NOMO-1 treated with dmso at 0.1 percent for 144 hours (cell line): Measurements from ENCODE around the gene TMEM63A.

Source experiments
- DNase-seq: peaks from one replicate; lab custom pipeline; 2025; ENCODE audit not compliant: unreplicated experiment; lab: John Stamatoyannopoulos, UW

TMEM63A gene

DNA sequence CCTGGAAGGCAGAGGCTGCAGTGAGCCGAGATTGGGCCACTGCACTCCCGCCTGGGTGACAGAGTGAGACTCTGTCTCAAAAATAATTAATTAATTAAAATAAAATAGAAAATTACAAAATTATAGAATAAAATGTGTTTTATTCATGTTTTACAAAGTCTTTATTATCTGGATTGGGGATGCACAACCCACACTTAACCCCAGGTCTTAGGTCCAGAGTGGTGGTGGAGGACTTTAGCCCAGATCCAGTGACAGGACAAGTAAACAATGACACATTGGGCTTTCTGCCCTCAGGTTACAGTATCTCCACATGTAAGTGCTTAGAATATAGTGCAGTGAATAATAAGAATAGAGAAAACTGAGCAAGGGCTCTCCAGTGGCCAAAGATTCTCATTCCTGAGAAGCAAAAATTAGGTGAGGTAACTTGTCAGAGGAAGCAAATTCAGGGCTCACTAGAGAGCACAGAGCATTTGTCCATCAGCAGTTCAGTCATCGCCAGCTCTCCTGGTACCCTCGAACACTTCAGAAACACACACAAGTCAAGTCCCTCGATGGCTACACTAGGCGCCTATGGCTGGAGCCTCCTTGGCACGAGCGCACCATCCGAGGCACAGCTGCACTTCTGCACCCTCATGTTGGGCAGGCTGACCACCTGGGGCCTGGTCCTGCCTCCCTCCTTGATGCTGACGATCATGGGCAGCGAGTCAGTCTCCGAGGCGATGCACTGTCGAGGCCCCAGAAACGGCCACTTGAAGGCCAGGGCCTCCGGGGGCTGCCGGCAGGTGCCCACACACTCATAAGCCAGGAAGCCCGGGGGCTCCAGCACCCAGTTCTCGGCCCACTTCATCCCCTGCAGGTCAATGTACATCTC, 4.2 kb upstream of the TMEM63A start:
- no peak for DNase-seq

DNA sequence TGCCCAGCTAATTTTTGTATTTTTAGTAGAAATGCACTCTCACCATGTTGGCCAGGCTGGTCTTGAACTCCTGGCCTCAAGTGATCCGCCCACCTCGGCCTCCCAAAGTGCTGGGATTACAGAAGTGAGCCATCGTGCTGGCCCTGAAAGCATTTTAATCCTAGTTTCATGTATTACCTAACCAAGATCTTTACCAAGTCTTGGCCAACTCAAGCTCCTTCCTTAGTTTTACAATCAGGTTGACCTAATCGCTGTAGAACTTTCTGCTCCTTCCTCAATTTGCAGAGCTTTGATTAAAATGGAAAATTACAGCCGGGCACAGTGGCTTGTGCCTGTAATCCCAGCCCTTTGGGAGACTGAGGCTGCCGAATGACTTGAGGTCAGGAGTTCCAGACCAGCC, 3.2 kb upstream of the TMEM63A start:
- DNase-seq, result peak; percentile 72

DNA sequence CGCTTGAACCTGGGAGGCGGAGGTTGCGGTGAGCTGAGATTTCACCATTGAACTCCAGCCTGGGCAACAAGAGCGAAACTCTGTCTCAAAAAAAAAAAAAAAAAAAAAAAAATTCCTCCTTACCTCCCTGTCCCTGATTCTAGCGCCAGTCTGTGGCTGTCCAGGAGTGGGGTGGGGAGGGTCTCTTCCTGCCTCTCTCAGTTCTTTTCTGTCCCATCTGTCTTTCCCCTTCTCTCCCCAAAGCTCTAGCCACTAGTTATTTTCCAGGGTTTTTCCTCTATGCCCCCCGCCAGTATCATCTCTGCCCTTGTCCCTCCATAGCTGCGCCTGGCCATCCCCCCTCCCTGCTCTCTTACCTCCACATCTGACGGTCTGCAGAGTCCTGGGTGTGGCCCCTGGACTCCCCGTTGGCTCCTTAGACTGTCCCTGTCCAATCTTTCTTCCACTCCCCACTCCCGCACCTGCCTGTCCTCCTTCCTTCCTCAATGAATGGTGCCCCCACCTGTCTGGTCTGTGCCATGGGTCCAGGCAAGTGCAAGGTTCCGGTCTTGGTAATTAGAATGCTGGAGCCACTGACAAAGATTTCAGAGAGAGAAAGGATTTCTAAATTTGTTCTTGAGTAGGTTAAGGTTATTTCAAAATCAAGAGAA, 1.6 kb upstream of the TMEM63A start:
- no peak for DNase-seq

DNA sequence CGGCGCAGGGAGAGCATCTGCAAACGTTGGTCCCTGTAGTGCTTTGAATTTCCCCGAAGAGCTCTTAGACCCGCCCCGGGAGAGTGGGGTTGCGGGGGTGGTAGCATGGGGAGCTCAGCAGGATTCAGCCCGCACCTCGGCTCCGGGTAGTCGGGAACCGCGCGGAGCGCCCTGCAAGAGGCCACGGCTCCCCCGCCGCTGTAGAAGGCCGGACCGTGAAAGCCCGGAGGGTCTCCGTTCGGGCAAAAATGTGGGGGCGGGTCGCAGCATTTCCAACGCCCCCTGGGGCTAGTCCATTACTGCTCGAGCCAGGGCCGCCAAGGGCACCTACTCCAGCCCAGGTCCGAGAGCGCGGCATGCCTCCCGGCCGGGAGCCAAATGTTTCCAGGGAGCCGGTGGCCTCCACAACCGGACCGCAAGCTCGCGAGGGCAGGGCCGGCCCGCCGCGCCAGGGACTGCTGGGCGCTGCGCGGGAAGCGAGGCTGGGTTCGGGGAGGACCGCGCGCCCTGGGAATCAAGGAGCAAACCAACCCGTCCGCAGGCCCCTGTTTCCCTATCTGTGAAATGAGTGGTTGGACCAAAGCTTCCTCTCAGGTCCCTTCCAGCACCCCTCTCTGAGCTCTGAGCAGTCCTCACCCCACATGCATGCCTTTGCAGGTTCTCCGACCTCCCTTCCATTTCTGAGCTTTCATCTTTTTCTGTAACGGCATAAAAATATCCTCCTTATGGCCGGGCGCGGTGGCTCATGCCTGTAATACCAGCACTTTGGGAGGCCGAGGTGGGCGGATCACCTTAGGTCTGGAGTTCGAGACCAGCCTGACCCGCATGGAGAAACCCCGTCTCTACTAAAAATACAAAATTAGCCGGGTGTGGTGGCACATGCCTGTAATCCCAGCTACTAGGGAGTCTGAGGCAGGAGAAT, 775 bp upstream of the TMEM63A start:
- DNase-seq, result peak; percentile 5

DNA sequence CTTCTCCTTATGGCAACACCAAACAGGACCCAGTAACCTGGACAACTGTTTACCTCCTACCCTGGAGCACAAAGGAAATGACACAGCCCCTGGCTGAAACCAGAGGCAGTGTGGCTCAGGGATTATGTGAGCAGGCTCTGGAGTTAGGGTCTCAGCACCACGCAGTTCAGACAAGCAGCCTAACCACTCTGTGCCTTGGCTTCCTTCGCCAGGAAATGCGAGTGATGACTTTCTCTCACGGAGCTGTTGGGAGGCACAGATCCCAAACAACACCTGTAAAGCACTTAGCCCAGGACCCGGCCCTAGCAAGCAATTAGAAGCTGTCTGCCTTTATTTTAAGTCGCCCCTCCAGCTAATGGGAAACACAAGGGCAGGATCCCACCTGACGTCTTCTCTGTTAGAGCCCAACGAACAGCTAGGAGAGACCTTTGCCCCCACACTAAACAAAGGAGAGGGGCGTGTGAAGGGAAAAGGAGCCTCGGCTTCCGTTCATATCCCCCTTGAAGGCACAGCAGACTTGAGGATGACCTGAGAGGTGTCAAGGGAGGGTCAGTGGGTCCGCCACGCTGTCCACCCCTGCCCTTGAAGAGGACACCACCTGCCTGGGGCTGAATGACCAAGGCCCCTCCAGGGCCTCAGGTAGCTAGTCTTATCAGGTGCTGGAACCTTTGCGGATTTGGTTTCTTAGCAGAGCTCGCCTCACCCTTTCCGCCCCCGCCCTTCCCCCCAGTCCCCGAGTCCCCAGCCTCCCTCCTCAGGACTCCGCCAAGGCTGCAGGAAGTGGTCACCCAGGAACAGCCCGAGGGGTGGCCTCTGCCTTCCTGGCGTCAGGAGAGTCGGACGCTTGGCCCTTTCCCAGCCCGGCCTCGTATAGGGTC, 860 bp downstream of the TMEM63A start:
- DNase-seq, result no peak

DNA sequence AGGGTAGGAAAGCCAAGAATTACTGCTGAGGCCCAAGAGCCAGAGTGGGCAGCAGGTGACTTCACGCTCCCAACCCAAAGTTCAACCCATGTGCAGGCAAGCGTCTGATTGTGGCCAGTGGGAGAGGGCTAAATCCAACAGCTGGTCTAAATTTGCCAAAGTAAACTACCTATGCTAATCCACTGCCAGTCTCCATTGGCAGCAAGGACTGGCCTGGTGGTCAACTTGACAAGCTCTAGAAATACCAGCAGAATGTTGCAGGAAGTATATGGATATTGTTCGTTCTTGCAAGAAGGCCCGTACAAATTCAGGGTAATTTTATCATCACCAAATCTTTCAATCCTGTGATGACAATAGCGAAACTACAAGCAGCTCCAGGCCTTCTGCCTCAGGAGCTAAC, 1.5 kb downstream of the TMEM63A start:
- no peak for DNase-seq

DNA sequence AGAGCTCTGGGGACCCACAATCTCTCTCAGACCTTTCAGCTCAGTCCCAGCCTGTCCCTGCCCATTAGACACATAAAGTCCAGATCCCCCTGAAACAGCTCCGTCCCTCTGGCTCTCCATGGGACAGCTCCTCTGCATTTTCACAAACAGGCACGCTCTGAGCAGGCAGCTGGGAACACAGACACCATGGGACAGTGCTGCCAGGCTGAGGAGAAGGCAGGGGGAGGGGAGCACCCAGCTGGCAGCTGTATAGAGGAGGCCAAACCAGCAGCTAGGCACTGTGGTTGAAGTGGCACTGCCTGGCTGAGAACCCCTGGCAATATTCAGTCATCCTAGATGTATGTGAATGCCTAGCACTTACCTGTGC, 2.0 kb downstream of the TMEM63A start:
- DNase-seq, result no peak

DNA sequence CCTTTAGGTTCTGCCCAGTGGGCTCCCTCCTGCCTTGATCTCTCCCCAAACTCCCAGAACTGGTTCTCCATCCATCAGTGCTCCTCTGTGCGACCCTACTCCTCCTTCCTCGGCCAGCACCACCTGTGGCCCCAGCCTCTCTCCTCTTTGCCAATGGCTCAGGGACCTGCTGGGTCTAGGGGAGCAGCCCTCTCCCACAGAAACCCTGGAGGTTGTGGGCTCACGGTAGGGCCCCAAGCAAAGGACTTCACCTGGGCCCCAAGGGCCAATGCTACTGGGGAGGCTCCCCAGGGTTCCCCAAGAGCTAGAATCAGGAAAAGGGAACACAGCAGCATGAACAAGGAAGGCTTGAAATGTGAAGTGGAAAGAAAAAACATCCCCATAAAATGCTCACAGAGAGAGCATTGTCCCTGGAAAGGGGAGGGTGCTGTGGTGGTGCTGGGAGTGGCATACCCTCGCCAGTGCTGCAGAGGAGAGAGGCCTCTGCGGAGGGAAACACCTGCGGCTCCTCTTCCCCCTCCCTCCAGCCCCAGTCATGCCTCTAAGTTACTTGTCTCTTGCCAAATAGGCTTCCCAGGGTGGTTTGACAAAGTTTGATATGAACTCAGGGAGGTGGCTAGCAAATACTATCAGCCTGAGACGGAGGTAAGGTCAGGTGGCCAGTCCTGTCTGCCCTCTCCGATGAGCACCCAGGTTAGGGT, 2.5 kb downstream of the TMEM63A start:
- no peak for DNase-seq

DNA sequence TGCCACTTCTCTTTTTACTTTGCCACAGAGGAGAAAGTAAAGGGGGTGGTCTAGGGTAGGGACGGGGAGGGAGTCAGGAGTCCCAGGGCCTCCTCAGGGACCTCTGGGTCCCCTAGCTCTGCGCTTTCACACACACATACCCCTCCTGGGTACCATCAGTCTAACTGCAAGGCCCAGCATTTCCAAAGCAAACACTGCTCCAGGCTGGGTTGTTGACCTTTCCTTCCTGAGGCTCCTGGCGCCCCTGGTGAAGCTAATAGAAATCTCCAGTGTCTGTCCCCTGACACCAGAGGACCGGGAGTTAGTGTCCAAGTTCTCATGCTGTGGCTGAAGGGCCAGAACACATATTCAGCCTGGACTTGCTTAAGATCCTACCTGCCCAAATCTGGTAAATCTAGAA, 3.9 kb downstream of the TMEM63A start:
- DNase-seq, result no peak

DNA sequence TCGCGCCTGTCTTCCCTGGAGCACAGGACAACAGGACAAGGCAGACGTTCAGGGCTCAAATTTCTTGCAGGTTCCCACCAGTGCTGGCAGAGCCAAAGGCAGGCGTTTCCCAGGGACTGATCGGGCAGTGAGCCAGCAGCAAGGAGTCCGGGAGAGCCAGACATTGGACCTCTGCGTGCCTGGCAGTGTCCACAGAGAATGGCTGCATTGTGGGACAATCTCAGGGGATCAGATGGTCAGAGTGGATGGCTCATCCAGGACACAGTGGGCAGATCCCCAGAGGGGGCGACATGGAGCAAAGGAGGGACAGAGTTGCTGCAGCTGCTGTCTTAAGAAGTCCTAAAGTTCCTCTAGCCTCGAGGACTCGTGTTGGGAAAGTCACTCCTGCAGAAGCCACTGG, 4.6 kb downstream of the TMEM63A start:
- no peak for DNase-seq

DNA sequence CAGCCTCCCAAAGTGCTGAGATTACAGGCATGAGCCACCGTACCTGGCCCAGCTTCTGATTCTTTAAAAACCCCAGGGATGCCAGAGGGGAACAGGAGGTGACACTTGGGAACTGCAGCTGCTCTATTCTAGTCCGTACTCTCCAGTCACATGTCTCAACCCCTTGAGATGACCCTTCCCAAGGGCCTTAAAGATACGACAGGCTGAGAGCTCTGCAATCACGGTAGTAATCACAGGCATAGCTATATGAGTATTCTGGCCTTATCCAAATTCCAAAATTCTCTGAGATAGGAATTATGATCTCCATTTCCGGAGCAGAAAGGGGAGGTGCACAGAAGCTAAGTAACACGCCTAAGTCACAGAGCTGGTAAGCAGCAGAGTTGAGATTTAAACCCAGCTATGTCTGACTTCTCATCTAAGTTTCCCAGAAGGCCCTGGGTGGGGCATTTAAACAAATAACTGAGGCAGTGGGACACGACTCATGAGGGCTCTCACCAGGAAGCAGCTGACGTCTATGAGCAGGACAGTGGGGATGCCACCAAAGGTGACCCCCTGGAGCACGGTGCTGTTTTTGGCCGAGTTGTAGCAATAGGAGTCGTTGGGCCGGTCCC, 5.2 kb downstream of the TMEM63A start:
- no peak for DNase-seq

DNA sequence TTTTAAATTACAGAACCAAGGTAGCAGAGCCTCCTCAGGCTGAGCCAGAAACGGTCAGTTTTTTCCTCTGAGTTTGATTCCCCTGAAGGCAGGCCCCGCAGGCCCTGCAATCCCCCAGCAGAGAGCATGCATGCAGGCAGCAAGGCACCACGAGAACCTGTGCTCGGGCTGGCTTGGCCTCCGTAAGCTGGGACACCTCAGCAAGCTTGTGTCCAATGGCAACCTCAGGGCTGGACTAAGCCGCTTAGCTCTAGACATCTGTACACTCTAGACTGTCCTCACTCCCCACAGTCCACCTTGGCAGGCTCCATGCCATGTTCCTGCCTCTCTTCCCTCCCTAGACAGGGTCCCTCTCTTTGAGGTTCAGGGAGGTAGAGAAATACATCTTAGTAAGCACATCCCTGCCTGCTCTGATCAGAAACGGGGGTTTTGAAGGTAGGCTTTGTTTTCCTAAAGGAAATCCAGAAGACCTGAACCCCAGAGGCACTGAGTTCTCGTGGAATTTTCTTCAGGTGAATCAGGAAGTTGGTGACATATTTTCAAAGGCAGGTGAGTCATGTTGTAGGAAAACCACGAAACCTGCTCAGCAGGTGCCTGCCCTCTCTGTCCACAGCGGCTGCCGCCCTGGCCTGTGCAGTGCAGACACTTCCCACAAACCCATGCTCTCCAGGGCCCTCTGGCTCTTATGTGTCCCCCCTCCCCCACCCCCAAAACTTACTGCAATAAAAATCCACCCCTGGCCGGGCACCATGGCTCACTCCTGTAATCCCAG, 7.0 kb downstream of the TMEM63A start:
- DNase-seq, result no peak

DNA sequence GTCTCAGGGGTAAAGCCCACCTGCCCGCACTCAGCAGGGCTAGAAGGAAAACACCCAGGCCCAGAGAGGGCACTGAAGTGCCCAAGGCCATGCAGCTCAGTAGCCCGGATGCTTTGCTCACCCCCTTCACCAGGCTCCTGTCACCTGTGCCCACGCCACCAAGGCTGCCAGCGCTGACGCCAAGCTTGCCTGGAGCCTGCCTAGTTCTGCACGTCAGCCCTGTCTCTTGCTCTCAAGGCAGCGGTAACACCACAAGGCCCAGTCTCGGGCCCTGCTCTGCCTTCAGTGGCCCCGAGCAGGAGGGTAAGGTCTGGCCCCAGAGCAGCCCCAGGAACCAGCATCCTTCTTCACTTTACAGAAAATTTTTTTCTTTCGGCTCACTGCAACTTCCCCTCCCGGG, 7.7 kb downstream of the TMEM63A start:
- no peak for DNase-seq

DNA sequence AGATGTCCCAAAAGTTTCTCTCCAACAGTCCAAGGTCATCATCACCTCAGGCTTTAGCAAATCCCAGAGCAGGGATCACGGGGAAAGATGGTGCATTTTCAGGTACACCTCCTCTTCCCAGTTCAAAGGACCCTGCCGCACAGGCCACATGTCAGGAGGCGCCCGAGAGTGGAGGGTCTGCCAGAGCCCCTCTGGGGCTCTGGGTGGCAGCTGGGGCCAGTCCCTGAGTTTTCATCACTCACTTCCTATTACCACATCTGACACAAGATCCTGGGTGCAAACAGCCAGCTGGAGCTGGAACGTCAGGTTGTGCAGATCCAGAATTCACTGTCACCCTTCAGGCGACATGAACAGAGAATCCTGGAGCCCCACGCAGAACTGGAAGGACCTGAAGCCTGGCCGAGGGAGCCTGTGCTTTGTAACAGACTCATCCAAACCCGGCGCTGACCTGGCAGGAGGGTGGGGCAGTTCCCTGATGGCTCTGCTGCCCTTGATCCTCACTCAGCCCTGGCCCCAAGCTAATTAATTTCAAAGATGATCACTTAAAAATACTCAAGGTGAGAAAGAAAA, 8.8 kb downstream of the TMEM63A start:
- DNase-seq, result no peak

DNA sequence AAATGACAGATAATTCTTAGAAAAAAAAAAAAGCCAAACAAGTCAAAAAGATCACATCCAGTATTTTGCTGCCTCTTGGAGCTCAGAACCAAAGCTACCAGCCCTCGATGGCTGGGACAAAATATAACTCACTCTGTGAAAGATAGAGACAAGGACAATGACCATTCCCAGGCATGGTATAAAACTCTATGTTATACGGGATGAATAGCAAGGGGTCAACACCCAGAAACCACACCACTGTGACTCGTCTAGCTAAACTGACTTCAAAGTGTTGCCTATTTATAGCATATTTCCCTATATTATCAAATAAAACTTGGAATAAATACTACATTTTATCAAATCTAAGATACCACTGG, 10.1 kb downstream of the TMEM63A start:
- DNase-seq, result no peak

DNA sequence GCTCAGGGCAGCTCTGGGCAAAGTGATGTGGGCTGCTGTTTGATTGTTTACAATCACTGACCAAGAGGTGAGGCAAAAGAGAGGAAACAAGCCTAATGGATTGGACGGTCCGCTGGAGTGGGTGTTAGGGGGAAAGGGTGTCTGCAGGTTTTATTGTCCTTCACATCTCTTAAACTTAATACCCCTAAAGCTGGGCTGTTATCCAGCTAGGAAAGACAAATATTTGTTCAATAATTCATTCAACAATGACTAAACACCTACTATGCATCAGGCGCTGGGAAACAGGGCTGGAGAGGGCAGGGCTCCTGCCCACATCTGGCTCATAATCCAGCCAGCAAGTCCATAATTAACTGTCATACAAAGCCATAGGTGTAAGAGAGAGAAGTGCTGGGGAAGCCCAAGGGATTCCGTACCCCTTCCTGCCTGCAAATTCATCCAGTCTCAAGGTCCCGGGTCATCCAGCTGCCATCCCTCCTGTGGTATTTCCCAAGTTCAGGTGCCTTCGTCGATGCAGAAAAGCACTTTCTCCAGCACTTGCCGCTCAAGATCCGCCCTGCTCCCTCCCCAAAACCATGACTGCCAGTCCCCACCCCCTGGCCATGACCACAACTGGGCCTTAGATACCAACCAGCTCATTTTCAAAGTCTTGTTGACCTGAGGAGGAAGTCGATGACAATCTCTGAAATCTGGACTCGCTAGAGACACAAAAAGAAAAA, 10.7 kb downstream of the TMEM63A start:
- DNase-seq, result no peak

DNA sequence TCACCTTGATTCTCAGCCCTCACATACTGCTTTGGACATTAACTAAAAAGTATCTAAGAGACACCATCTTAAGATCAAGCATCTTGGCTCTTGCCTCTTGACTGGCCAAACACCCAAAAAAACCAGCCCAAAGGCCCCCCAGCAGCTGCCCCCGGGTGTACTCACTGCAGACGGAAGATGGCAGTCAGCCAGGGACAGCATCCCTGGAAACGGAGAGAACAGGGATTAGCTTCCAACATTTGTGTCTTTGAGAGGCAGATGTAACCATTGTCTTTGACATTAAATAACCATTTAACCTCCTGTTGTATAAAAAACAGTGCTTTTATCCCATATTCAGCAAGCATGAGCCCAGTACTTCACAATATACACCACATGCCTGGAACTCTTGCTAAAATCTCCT, 11.3 kb downstream of the TMEM63A start:
- DNase-seq, result no peak
